ENCODE measurements around the gene FBXO28.

- no peak for TF ChIP-seq CTCF (IDR thresholded peaks at IDR 0.05; ENCODE audit: low read length)
- TF ChIP-seq EZH2phosphoT487 (IDR thresholded peaks at IDR 0.05; ENCODE audit: low read length), result no peak
Measured at GRCh38 chr1:224076407-224076806, 37.5 kb upstream of the FBXO28 start.
